ENCODE data around the gene CNTNAP2.
"Not testable (repeated sequence)": the region's sequence is repeated elsewhere in the genome, so short reads cannot be mapped to it uniquely, and the experiment has no call there.

Gene CNTNAP2

GRCh38 chr7:148255333-148255732 is 2138.7 kb downstream of the CNTNAP2 start:
- peak; percentile 76 for FAIRE-seq

- FAIRE-seq: no peak
Observed at GRCh38 chr7:148256433-148256832, 2139.8 kb downstream of the CNTNAP2 start.

GRCh38 chr7:148260599-148260998 is 2144.0 kb downstream of the CNTNAP2 start:
- no peak for FAIRE-seq

DNA sequence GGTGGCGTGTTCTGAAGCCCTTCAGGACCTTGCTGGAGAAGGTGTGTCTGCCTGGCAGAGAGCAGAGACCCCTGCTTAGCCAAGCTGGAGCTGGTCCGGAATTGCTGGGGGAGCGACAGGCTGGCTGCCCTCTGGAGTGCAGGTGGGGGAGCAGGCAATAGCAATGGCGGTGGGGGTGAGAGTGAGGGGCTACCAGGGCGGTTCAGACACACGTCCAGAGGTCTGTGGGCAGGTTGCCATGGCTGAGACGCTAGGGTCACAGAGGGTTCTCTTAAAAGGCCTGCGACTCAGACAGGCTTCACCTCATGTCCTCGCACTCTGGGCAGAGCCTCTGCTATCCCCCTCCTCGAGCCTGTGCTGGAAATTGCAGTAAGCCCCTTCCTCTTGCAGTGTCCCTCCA is 2144.9 kb downstream of the CNTNAP2 start:
- FAIRE-seq: no peak

DNA sequence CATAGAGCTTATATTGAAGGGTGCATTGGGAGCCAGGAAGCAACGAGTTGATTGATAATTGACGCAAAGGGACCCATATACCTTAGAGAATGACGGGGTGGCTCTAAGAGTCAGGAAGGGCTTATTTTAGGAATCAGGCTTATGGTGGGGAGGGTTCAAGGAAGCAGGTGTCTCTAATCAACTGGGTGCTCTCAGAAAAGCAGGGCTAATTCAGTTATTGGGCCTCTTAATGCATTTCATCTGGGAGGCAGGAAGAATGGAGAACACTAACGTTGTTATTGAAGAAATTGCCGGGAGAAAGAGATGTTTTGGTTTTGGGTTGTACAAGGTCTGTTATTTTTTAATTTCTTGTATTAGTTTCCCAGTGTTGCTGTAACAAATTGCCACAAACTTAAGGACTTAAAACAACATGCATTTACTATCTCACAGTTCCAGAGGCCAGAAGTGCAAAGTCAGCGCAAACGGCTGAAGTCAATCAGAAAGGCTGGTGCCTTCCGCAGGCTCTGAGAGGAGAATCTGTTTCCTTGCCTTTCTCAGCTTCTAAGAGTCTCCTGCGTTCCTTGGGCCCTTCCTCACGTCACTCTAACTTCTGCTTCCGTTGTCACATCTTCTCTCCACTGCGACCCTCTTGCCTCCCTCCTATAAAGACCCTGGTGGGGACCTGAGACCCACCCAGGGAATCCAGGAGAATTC is 2145.5 kb downstream of the CNTNAP2 start:
- FAIRE-seq: no peak

- FAIRE-seq: no peak
Observed at GRCh38 chr7:148262721-148263229, 2146.2 kb downstream of the CNTNAP2 start.

- peak; percentile 59 for FAIRE-seq
Observed at GRCh38 chr7:148264933-148265557, 2148.4 kb downstream of the CNTNAP2 start.

GRCh38 chr7:148265896-148266295 is 2149.3 kb downstream of the CNTNAP2 start:
- no peak for FAIRE-seq

DNA sequence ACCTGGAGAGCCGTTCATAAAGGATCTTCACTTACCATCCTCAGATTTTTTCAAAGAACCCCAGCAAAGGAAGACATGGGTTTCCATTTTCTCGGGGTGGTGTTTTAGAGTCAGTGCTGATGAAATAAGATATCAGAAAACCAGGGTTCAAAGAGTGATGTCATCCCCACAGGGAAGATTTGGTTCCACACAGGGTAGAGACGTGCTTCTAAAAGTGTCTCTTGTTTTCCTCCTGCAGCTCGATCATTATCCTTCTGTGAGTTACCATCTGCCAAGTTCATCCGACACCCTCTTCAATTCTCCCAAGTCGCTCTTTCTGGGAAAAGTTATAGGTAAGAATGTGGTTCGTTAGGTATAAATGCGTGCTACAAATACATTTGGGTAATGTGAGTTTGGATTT is 2150.2 kb downstream of the CNTNAP2 start:
- FAIRE-seq: no peak

- no peak for FAIRE-seq
Observed at GRCh38 chr7:148270576-148270975, 2154.0 kb downstream of the CNTNAP2 start.

DNA sequence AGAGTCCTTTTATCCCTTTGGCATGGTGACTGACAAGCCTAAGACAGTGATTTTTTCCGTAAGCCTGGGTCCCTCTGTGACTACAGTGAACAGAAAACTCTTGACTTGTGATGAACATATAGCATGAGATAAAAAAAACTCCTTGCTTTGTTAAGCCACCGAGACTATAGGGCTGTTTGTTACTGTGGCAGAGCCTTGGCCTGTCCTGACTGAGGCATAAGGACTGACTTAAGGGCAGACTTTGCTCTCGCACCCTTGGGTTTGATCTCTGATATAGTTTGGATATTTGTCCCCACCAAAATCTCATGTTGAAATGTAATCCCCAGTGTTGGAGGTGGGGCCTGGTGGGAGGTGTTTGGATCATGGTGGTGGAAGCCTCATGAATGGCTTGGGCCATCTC is 2157.5 kb downstream of the CNTNAP2 start:
- FAIRE-seq: no peak

DNA sequence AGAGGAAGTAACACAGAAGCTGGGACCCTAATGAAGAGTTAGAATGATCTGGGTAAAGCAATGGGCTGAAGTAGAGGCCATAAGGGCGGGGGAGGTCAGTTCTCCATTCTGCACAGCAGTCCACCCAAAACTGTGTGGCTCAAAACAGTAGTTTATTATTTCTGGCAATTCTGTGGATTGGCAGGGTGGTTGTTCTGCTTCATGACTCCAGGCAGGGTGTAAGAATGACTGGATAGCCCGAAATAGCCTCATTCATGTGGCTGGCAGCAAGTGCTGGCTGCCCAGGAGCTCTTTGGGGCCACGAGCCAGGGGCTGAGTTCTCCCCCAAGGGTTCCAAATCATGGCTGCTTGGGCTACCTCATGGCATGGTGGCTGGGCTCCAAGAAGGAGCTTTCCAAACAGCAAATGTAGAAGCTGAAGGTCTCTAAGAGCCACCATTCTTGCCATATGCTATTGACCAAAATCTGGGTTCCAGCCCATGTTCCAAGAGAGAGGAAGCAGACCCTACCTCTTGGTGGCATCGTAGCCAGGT is 2158.8 kb downstream of the CNTNAP2 start:
- no peak for FAIRE-seq

DNA sequence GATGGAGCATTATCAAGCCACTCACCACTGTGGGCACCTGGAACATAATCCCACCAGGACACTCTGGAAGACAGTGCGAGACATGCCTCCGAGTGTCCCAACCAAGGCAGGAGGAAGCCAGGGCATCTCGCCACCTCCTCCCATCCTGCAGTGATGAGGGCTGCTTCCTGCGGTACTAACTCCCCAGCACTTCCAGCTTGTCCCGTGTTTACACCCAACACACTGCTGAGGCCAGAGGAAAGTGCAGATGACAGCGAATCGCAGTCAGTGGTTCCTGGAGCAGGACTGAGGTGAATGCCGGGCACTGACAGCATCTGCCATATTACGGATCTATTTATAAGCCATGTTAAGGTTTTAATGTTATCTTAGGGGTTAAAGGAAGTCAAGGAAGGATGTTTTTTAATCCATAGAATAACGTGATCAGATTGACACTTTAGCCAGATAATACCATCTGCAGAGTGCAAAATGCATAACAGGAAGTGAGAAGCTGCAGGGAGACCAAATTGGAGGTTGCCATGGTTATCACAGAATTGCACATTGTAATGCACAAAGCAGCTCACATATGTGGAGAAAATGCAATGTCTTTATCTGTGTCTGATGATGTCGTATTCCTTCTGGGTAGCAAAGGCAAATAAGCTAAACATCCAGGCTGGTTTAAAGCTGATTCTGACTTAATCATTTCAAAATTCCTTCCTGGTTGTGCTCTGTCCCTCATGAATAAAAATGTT is 2159.9 kb downstream of the CNTNAP2 start:
- no peak for FAIRE-seq

DNA sequence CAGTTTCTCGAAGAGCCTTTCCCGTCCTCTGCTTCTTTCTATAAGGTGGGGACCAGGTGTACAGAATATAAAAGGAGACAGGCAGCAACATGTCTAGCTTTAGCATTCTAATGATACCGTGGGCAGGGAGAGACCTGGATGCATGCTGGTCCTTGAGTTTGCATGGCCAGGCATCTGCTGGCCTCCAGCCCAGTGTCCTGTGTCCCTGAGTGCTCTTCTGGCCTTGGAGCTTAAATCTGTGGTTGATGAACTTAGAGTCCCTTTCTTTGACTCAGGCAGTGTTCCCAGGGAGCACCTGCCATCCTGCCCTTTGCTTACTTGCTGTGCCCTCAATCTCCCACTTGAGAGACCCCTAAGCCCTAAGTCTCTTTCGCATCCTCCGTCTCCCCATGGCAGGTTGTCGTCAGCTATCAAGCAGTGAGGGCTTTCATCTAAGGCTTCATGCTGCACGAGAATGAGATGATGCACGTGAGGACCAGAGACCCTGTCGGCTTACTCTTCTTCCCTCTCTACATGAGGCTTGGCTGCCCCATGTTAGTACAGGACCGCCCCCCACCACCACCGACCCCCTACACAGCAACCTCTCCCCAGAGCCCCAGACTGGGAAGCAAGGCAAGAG is 2160.6 kb downstream of the CNTNAP2 start:
- FAIRE-seq: no peak

DNA sequence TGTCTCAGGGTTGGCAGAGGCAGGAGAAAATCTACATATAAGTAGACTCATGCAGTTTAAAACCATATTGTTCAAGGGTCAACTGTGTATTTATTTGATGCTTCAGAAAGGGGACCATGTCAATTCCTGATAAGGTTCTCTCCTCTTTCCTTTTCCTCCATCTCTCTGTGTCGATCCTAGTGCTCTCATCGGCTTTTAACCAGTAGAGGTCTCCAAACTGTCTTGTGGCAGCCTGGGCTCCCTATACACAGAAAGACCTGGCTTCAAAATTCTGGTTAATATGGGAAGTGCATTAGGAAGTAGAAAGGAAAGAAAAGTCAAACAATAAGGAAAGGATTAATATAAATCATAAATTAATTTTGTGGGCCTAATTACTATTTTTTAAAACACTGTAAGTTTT is 2169.5 kb downstream of the CNTNAP2 start:
- no peak for FAIRE-seq

- FAIRE-seq: no peak
Observed at GRCh38 chr7:148287538-148287937, 2170.9 kb downstream of the CNTNAP2 start.

GRCh38 chr7:148288592-148289151 is 2172.1 kb downstream of the CNTNAP2 start:
- no peak for FAIRE-seq

DNA sequence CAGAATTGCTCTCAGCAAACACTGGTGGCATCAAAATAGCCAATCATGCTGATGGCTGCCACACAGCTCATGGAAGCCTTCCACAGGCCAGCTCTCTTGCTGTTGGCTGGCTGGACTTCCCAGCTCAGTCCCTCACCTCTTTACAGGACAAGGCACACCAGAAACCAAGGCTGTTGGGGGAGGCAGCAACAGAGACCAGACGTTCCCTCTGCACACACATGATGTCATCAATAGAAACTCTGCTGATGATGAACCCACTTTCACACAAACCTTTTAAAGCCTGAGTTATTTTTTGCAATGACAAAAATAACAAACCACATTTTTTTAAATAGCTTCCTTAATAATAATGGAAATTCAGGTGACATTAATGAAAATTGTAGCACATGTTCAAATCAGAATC is 2173.0 kb downstream of the CNTNAP2 start:
- no peak for FAIRE-seq

DNA sequence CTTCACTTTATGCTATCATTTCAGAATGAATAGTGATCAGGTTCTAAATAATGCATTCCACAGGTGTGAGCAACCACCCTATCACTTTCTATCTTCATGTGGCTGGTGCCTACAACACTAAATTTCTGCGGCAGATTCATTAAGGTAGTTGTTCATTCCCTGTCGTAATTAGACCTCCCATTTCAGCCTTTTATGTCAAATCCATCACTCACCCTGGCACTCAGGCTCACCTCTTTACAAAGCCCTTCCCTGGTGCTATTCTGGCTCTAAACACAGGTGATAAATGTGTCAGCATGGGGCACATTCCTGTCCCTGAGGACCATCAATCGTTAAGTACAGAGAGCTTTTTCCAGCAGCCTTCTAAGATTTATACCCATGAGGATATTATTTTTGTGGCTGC is 2173.9 kb downstream of the CNTNAP2 start:
- FAIRE-seq: no peak

DNA sequence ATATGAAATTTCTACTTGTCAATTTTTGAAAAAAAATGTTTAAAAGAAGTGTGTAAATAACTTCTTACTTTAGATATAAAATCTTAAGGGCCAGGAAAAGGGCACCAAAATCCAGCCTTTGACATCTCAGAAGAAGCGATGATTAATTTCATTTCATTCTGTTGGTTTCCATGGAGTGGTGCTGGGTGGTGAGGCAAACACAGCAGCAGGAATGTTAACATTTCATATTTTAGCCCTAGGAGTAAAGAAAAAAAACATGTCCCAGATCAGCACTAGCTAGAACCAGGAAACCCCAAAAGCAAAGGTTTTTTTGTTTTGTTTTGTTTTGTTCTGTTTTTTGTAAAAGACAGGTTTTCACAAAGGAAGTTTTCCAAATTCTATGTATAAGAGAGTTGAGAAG is 2175.2 kb downstream of the CNTNAP2 start:
- FAIRE-seq: no peak

DNA sequence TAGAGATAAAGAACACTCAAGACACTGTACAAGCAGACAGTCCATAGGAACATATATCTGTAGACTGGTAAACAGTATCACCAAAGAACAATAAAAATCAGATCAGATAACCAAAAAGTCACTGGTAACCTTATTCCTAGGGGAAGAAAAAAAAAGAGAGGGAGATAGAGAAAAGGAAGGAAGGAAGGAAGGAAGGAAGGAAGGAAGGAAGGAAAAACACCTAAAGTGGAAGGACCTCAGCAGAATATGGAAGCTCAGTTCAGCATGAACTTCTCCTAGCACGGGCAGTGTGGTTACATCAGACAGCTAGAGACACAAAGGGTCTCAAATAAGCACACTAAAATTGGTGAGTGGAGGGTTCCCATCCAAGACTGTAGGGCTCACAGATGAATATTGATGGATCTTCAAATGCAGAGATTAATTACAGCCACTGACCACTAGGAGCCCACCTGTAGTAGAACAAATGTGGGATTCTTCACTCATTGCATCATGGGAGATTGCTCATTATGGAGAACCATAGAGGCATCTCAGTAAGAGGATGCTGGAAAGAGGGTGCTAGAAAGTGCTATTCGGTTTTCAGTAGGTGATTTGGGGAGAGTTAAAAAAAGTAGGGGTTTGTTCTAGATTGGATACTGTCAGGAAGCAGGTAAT is 2180.5 kb downstream of the CNTNAP2 start:
- FAIRE-seq: no peak

- FAIRE-seq: not testable (repeated sequence)
Observed at GRCh38 chr7:148298768-148299167, 2182.2 kb downstream of the CNTNAP2 start.

Measured in endometrium (tissue), 2 donors.